IMR-90 (cell line): ENCODE data around the gene FOXN3. TPM values are rescaled to one million over a fixed set of nuclear protein-coding genes. Genes with fewer than 3 reads are reported as not detected.

Experiments
- ATAC-seq: fragments of 200-7000 bp; cut with Tn5 transposase; 2 replicates; pipeline ENCODE4 v1.9.1; 2020; ENCODE audit warnings: low read depth, mild to moderate bottlenecking, moderate library complexity
- BruUV-seq: library from RNA; stranded (reverse); fragments of 400-500 nt; replicated peaks from 2 replicates; lab custom pipeline; 2021; lab: Mats Ljungman, UMichigan
- CTCF ChIA-PET: fragments of 300-600 bp; formaldehyde crosslinking; extraction: SDS; loops from one replicate; lab custom pipeline; 2021; ENCODE audit warnings: antibody characterized with exemption; lab: Yijun Ruan, JAX
- POLR2A ChIA-PET: fragments of 300-600 bp; sonication (Branson Sonifier 250); formaldehyde crosslinking; loops from one replicate; lab custom pipeline; 2022; ENCODE audit warnings: antibody characterized with exemption; ENCODE audit not compliant: unreplicated experiment; lab: Charles Lee
- DNase-seq: peaks from one replicate; pipeline ENCODE4 v3.0.0; 2013
- H2AFZ ChIP-seq: replicated peaks from 2 replicates; pipeline ENCODE3; 2013; ENCODE audit warnings: low read length, mild to moderate bottlenecking; ENCODE audit not compliant: poor library complexity
- H2AK5ac ChIP-seq: 2 replicates; pipeline ENCODE4 v1.6.1; 2013; ENCODE audit warnings: low read depth, low read length, inconsistent platforms
- H2AK9ac ChIP-seq: replicated peaks from 2 replicates; pipeline ENCODE3; 2013; ENCODE audit warnings: mild to moderate bottlenecking, low read depth, low read length, moderate library complexity; ENCODE audit not compliant: poor library complexity
- H2BK120ac ChIP-seq: 2 replicates; pipeline ENCODE4 v1.6.1; 2013; ENCODE audit warnings: low read depth, low read length, inconsistent platforms
- H2BK15ac ChIP-seq: 3 replicates; pipeline ENCODE4 v1.6.1; 2013; ENCODE audit warnings: low read depth, low read length, inconsistent platforms
- H2BK20ac ChIP-seq: 2 replicates; pipeline ENCODE4 v1.6.1; 2013; ENCODE audit warnings: low read depth, mild to moderate bottlenecking, inconsistent platforms, low read length, moderate library complexity
- H2BK5ac ChIP-seq: 2 replicates; pipeline ENCODE4 v1.6.1; 2013; ENCODE audit warnings: mild to moderate bottlenecking, low read depth, low read length, inconsistent platforms; ENCODE audit not compliant: poor library complexity, severe bottlenecking
- H3K14ac ChIP-seq: replicated peaks from 2 replicates; pipeline ENCODE4 v1.6.1; 2013; ENCODE audit warnings: low read depth, low read length, inconsistent platforms
- H3K18ac ChIP-seq: 2 replicates; pipeline ENCODE4 v1.6.1; 2013; ENCODE audit warnings: low read depth, low read length, control low read depth
- H3K23ac ChIP-seq: 2 replicates; pipeline ENCODE4 v1.6.1; 2013; ENCODE audit warnings: low read depth, low read length, inconsistent platforms
- H3K27ac ChIP-seq: 2 replicates; pipeline ENCODE4 v1.5.1; 2013; ENCODE audit warnings: mild to moderate bottlenecking, control low read depth, low read length; ENCODE audit not compliant: insufficient read depth
- H3K27me3 ChIP-seq: 2 replicates; pipeline ENCODE4 v1.6.1; 2013; ENCODE audit warnings: low read length; ENCODE audit not compliant: control insufficient read depth, insufficient read depth
- H3K36me3 ChIP-seq: 2 replicates; pipeline ENCODE4 v1.6.1; 2013; ENCODE audit warnings: low read length, mixed read lengths; ENCODE audit not compliant: control insufficient read depth, insufficient read depth
- H3K4ac ChIP-seq: 2 replicates; pipeline ENCODE4 v1.6.1; 2013; ENCODE audit warnings: low read depth, low read length, inconsistent platforms
- H3K4me1 ChIP-seq: 2 replicates; pipeline ENCODE4 v1.6.1; 2013; ENCODE audit warnings: low read length, mixed read lengths; ENCODE audit not compliant: control insufficient read depth, insufficient read depth
- H3K4me2 ChIP-seq: 2 replicates; pipeline ENCODE4 v1.6.1; 2013; ENCODE audit warnings: low read depth, mild to moderate bottlenecking, control low read depth, low read length, moderate library complexity
- H3K4me3 ChIP-seq: 2 replicates; pipeline ENCODE4 v1.5.1; 2013; ENCODE audit warnings: low read depth, mild to moderate bottlenecking, control low read depth, low read length, moderate library complexity; ENCODE audit not compliant: insufficient read depth
- H3K56ac ChIP-seq: 2 replicates; pipeline ENCODE4 v1.6.1; 2013; ENCODE audit warnings: low read length, inconsistent platforms; ENCODE audit not compliant: insufficient read depth; ENCODE audit errors: extremely low read depth
- H3K79me1 ChIP-seq, 2 experiments: 2 replicates each; pipeline ENCODE4 v1.6.1; 2013; ENCODE audit warnings: low read length in 2 of 2, inconsistent platforms in 1 of 2, low read depth in 1 of 2
- H3K9ac ChIP-seq: 2 replicates; pipeline ENCODE4 v1.6.1; 2013; ENCODE audit warnings: low read depth, low read length, control low read depth
- H3K9me1 ChIP-seq: 2 replicates; pipeline ENCODE4 v1.6.1; 2013; ENCODE audit warnings: low read length, inconsistent platforms; ENCODE audit not compliant: insufficient read depth
- H3K9me3 ChIP-seq: 2 replicates; pipeline ENCODE4 v1.6.1; 2013; ENCODE audit warnings: low read length; ENCODE audit not compliant: control insufficient read depth, insufficient read depth
- H4K20me1 ChIP-seq: 2 replicates; pipeline ENCODE4 v1.6.1; 2013; ENCODE audit warnings: low read length, inconsistent platforms; ENCODE audit not compliant: insufficient read depth
- H4K5ac ChIP-seq: 2 replicates; pipeline ENCODE4 v1.6.1; 2013; ENCODE audit warnings: mild to moderate bottlenecking, low read depth, low read length, control low read depth
- H4K8ac ChIP-seq, 2 experiments: 2 replicates each; pipeline ENCODE4 v1.6.1; 2013; ENCODE audit warnings: low read depth in 2 of 2, low read length in 2 of 2, control low read depth in 1 of 2, inconsistent platforms in 1 of 2
- H4K91ac ChIP-seq: 2 replicates; pipeline ENCODE4 v1.6.1; 2013; ENCODE audit warnings: low read depth, low read length, inconsistent platforms; ENCODE audit not compliant: insufficient read depth
- BHLHE40 ChIP-seq: fragments of 150-350 bp; IDR thresholded peaks from 2 replicates; pipeline ENCODE4 v1.6.1; 2016; ENCODE audit warnings: mild to moderate bottlenecking, low read depth, low read length
- CEBPB ChIP-seq: IDR thresholded peaks from 2 replicates; pipeline ENCODE4 v1.6.1; 2012; ENCODE audit warnings: low read depth, low read length, improper control_type of control experiment
- CHD1 ChIP-seq: IDR thresholded peaks from 2 replicates; pipeline ENCODE4 v1.6.1; 2012; ENCODE audit warnings: low read depth, low read length, improper control_type of control experiment
- FOS ChIP-seq: fragments of 150-350 bp; IDR thresholded peaks from 2 replicates; pipeline ENCODE4 v1.6.1; 2016; ENCODE audit warnings: low read depth, low read length
- MAFK ChIP-seq: IDR thresholded peaks from 2 replicates; pipeline ENCODE4 v1.6.1; 2012; ENCODE audit warnings: low read depth, low read length, improper control_type of control experiment
- MAZ ChIP-seq: IDR thresholded peaks from 2 replicates; pipeline ENCODE4 v1.6.1; 2012; ENCODE audit warnings: low read depth, mild to moderate bottlenecking, low read length, improper control_type of control experiment, moderate library complexity, borderline replicate concordance
- MXI1 ChIP-seq: IDR thresholded peaks from 2 replicates; pipeline ENCODE4 v1.6.1; 2012; ENCODE audit warnings: low read depth, mild to moderate bottlenecking, low read length, moderate library complexity, borderline replicate concordance
- NFE2L2 ChIP-seq: fragments of 150-350 bp; IDR thresholded peaks from 2 replicates; pipeline ENCODE4 v1.6.1; 2016; ENCODE audit warnings: low read depth, mild to moderate bottlenecking, low read length
- POLR2A ChIP-seq: IDR thresholded peaks from 2 replicates; pipeline ENCODE4 v1.6.1; 2012; ENCODE audit warnings: mild to moderate bottlenecking, low read depth, low read length
- RAD21 ChIP-seq: IDR thresholded peaks from 2 replicates; pipeline ENCODE4 v1.6.1; 2012; ENCODE audit warnings: low read length, improper control_type of control experiment
- RCOR1 ChIP-seq: IDR thresholded peaks from 2 replicates; pipeline ENCODE4 v1.6.1; 2012; ENCODE audit warnings: mild to moderate bottlenecking, low read length, improper control_type of control experiment; ENCODE audit not compliant: insufficient replicate concordance
- RFX5 ChIP-seq: IDR thresholded peaks from 2 replicates; pipeline ENCODE4 v1.8.0; 2012; ENCODE audit warnings: low read depth, mild to moderate bottlenecking, low read length, moderate library complexity
- SMC3 ChIP-seq: fragments of 150-350 bp; IDR thresholded peaks from 2 replicates; pipeline ENCODE4 v1.6.1; 2016; ENCODE audit warnings: low read depth, mild to moderate bottlenecking, antibody characterized with exemption, low read length, moderate library complexity
- WGBS, 2 experiments: methylation state at CpG; one replicate each; pipeline versions ENCODE4 v1.1.5 to v1.1.7; 2013; ENCODE audit warnings: missing lambda C conversion rate in 2 of 2; ENCODE audit not compliant: insufficient read length in 1 of 2; ENCODE audit errors: extremely low coverage in 2 of 2; 5-methylcytosine and 5-hydroxymethylcytosine counted together
- dilution Hi-C: fragments of 300-500 bp; cut with HindIII; formaldehyde crosslinking; loops from one replicate; pipeline ENCODE4 v1.14.3; 2018; ENCODE audit warnings: low sequenced_read_pairs; ENCODE audit not compliant: unreplicated experiment
- in situ Hi-C: fragments of 300-500 bp; cut with MboI; formaldehyde crosslinking; loops from 3 replicates; pipeline ENCODE4 v1.14.3; 2019; ENCODE audit warnings: low sequenced_read_pairs, inconsistent platforms, mixed read lengths
- intact Hi-C: fragments of 100-400 bp; cut with micrococcal nuclease; formaldehyde crosslinking; loops from 2 replicates; pipeline ENCODE4 v1.10.0; 2022
- polyA plus RNA-seq, 3 experiments: library from polyadenylated mRNA; depleted of rRNA; stranded (reverse); fragments of >200 nt; gene quantifications; 2 replicates each; pipeline ENCODE4 v1.2.3, GENCODE V29; 2012; ENCODE audit warnings: low replicate concordance in 1 of 3
- total RNA-seq: library from RNA; depleted of rRNA; stranded (reverse); fragments of >200 nt; gene quantifications from 2 replicates; pipeline ENCODE4 v1.2.3, GENCODE V29; 2012
- TF ChIP-seq, protein P1 (sequence below): fragments of 150-350 bp; IDR thresholded peaks from 2 replicates; pipeline ENCODE4 v1.6.1; 2016; ENCODE audit warnings: low read depth, mild to moderate bottlenecking, low read length, moderate library complexity, borderline replicate concordance

FOXN3 gene
- total and polyA plus RNA-seq, 2 of the 4 experiments (the other 2 are of a cell fraction), result 22.6 to 33.7 TPM

DNA sequence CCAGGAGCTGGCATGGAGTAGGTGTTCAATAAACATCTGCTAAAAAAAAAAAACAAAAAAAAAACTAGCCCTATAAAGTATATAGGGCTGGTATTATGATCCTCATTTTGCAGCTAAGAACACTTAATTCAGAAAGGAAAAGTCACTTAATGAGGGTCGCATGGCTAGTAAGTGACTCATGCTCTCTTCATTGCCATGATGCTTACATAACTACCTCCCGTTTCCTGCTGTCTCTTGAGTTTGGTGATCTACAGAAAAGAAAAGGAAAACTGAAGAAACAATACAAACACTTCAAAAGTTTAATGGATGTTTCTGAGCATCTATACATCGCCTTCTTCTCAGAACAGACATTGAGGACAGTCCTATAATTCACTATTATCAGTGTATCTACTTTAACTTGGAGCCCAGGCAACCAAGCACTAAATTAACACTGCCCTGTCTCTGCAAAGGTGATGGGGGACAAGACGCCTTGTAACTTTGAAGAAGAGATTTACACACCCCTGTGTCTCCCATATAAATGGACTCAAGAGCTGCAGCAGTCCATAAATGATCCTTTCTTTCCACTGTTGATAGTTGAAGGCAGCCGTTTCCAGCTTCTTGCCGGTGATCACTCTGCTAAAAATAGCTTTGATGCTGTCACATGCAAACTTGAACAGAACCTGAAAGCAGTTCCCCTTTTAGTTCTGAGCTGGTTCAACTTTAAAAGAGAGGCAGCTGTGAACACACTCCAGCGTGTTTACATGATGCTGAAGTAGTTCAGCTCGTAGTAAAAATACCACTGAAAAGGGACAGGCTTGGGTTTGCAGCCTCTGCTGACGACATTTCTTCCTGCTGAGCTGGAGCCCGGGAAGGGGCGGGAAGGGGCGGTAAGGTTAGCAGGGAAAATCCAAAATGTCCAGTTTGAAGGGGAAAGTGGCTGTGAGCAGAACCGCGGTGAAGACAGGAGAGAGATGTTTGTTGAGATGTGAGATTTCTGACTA lies 113.3 kb downstream of the FOXN3 start:
- Histone ChIP-seq H2BK120ac (peak overlapping the region; percentile 74), H2AK9ac (peak overlapping the region; percentile 21), H4K20me1 (peaks cover 26% of the 10 kb centered on the region), H3K4ac (peak overlapping the region; percentile 70), H2BK5ac (peak overlapping the region; percentile 83), H3K9me1 (peaks cover 19% of the 10 kb centered on the region), H2BK15ac (peak overlapping the region; percentile 84; the same call in 1 of the 3 replicates), H4K91ac (peak overlapping the region; percentile 79), H3K23ac (peak overlapping the region; percentile 65), H3K36me3 (0 out of 2 replicates have a peak, but pooled peaks cover 2% of the 10 kb centered on the region), H3K9ac (peak overlapping the region; percentile 39; the same call in 1 of the 2 replicates), H3K14ac (peak overlapping the region; percentile 78), H3K27ac (peak overlapping the region; percentile 83), H3K79me1 (peaks cover 35 to 70% of the 10 kb centered on the region in 2 experiments), H3K4me3 (peak overlapping the region; percentile 26; the same call in 1 of the 2 replicates), H2BK20ac (peak overlapping the region; percentile 62), H3K9me3 (no peaks in the 10 kb centered on the region), H3K27me3 (no peaks in the 10 kb centered on the region), H3K56ac (peak overlapping the region; percentile 58), H3K4me2 (peak overlapping the region; percentile 91), H2AK5ac (peak overlapping the region; percentile 85; the same call in 1 of the 2 replicates), H3K4me1 (peaks cover 27% of the 10 kb centered on the region), H3K18ac (peak overlapping the region; percentile 78), H2AFZ (peak overlapping the region; percentile 63), H4K8ac (peak overlapping the region; percentile 1 to 64), H4K5ac (peak overlapping the region; percentile 10; the same call in 1 of the 2 replicates)
- ChIA-PET CTCF (interaction anchor here (0.8 kb wide), 1 partner anchor 607 kb away, joined by 3 read pairs; no protein-coding TSS in a partner anchor), POLR2A (interaction anchor here (0.5 to 0.6 kb wide), 2 partner anchors 18 to 521 kb away, joined by 5 to 6 read pairs; no protein-coding TSS in a partner anchor)
- in situ Hi-C loops (no loop called here), dilution Hi-C loops (no loop called here), intact Hi-C loops (loop anchor here (5.0 to 10.0 kb wide), 3 partner anchors 84 to 259 kb away; partner anchors contain the start of gene FOXN3)
- no TSS peak for BruUV-seq
- peak; percentile 81 for ATAC-seq
- WGBS, 2 experiments, result 3% methylated on average over 7 of the region's 14 CpGs; no CpG with 5 or more reads in 1 of the 2 experiments
- peak; percentile 95 for DNase-seq
- no peak for TF ChIP-seq RCOR1
- TF ChIP-seq NFE2L2, result no peak
- TF ChIP-seq SMC3, result 0 out of 2 replicates have a peak, but pooled peaks have one; percentile 17
- no peak for TF ChIP-seq MAFK
- peak; percentile 48; the same call in 1 of the 2 replicates for TF ChIP-seq MXI1
- no peak for TF ChIP-seq CHD1
- TF ChIP-seq FOS, result peak; percentile 74
- TF ChIP-seq RFX5, result no peak
- TF ChIP-seq POLR2A, result peak; percentile 71
- TF ChIP-seq BHLHE40, result no peak
- TF ChIP-seq RAD21, result no peak; the same call in 1 of the 2 replicates
- peak; percentile 62 for TF ChIP-seq CEBPB
- TF ChIP-seq, protein P1, sequence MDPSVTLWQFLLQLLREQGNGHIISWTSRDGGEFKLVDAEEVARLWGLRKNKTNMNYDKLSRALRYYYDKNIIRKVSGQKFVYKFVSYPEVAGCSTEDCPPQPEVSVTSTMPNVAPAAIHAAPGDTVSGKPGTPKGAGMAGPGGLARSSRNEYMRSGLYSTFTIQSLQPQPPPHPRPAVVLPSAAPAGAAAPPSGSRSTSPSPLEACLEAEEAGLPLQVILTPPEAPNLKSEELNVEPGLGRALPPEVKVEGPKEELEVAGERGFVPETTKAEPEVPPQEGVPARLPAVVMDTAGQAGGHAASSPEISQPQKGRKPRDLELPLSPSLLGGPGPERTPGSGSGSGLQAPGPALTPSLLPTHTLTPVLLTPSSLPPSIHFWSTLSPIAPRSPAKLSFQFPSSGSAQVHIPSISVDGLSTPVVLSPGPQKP, result no peak
- peak; percentile 42; the same call in 1 of the 2 replicates for TF ChIP-seq MAZ
